ENCODE measurements around the gene PARP14.

DNA sequence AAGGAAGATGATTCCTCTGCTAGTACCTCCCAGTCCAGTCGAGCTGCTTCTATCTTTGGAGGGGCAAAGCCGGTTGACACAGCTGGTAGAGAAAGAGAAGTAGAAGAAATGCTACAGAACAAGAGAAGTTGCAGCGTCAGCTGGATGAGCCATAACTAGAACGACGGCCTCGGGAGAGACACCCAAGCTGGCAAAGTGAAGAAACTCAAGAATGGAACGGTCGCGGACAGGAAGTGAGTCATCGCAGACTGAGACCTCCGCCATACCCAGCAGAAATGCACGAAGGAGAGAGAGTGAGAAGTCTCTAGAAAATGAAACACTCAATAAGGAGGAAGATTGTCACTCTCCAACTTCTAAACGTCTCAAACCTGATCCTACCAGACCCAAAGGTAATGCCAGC is 19.0 kb upstream of the PARP14 start:
- TF ChIP-seq CTCF (IDR thresholded peaks at IDR 0.05; ENCODE audit: low read depth, low read length) = no peak
- no peak for TF ChIP-seq POLR2A (IDR thresholded peaks at IDR 0.05; ENCODE audit: extremely low read depth, insufficient read length)

Measured in NB4 (cell line).